BLaER1 (cell line): ENCODE measurements around the gene TENT5D.
"Not testable (repeated sequence)": the region's sequence is repeated elsewhere in the genome, so short reads cannot be mapped to it uniquely, and the experiment has no call there.

Source experiments
- H3K27ac ChIP-seq: shearing (Covaris generic); formaldehyde crosslinking; 2 replicates; pipeline ENCODE4 v1.8.1; 2022
- H3K27me3 ChIP-seq: shearing (Covaris generic); formaldehyde crosslinking; 2 replicates; pipeline ENCODE4 v1.8.1; 2022
- H3K36me3 ChIP-seq: shearing (Covaris generic); formaldehyde crosslinking; 2 replicates; pipeline ENCODE4 v1.8.1; 2022
- H3K4me1 ChIP-seq: shearing (Covaris generic); formaldehyde crosslinking; 2 replicates; pipeline ENCODE4 v1.8.1; 2022
- H3K4me2 ChIP-seq: shearing (Covaris generic); formaldehyde crosslinking; 2 replicates; pipeline ENCODE4 v1.8.1; 2022
- H3K4me3 ChIP-seq: shearing (Covaris generic); formaldehyde crosslinking; 2 replicates; pipeline ENCODE4 v1.8.1; 2022
- H3K9ac ChIP-seq: shearing (Covaris generic); formaldehyde crosslinking; 2 replicates; pipeline ENCODE4 v1.8.1; 2022
- H3K9me3 ChIP-seq: shearing (Covaris generic); formaldehyde crosslinking; 2 replicates; pipeline ENCODE4 v1.8.1; 2022
- H4K20me1 ChIP-seq: shearing (Covaris generic); formaldehyde crosslinking; 2 replicates; pipeline ENCODE4 v1.8.1; 2022
- Cebpa-rat ChIP-seq: shearing (Covaris generic); IDR thresholded peaks from 2 replicates; pipeline ENCODE4 v1.8.1; 2022

Gene TENT5D

GRCh38 chrX:80420147-80420546 lies at the start of gene TENT5D:
TSS of gene TENT5D (plus strand) at chrX:80420447. CDS start at chrX:80442540, 22,093 bp downstream.
- H3K4me3 ChIP-seq = no peak within 1 kb of the TSS
- no peak within 1 kb of the TSS for H3K4me2 ChIP-seq
- H3K27ac ChIP-seq = no peak within 1 kb of the TSS
- no peaks in the 10 kb centered on the region for H3K4me1 ChIP-seq
- H3K27me3 ChIP-seq = peaks cover 65% of the 10 kb centered on the region
- TF ChIP-seq Cebpa-rat = no peak
- H3K9ac ChIP-seq = no peak within 1 kb of the TSS
- peaks cover 5% of the 10 kb centered on the region; the same call in 1 of the 2 replicates for H3K9me3 ChIP-seq
- no peaks in the 10 kb centered on the region for H4K20me1 ChIP-seq
- no peaks in the 10 kb centered on the region for H3K36me3 ChIP-seq

- H3K36me3 ChIP-seq, H4K20me1 ChIP-seq, H3K4me2 ChIP-seq, H3K9me3 ChIP-seq, H3K4me1 ChIP-seq, H3K9ac ChIP-seq, H3K4me3 ChIP-seq, H3K27ac ChIP-seq: not testable (repeated sequence)
- H3K27me3 ChIP-seq = peaks cover 55% of the 10 kb centered on the region
Observed at GRCh38 chrX:80385651-80386050, 34.6 kb upstream of the TENT5D start.

GRCh38 chrX:80388206-80388605 lies 32.0 kb upstream of the TENT5D start:
- Histone ChIP-seq H3K9me3 (no peaks in the 10 kb centered on the region), H3K27ac (no peak overlapping the region), H4K20me1 (no peaks in the 10 kb centered on the region), H3K9ac (no peak overlapping the region), H3K4me1 (no peaks in the 10 kb centered on the region), H3K4me2 (no peak overlapping the region), H3K27me3 (peaks cover 39% of the 10 kb centered on the region), H3K4me3 (no peak overlapping the region), H3K36me3 (no peaks in the 10 kb centered on the region)
- TF ChIP-seq Cebpa-rat = no peak

DNA sequence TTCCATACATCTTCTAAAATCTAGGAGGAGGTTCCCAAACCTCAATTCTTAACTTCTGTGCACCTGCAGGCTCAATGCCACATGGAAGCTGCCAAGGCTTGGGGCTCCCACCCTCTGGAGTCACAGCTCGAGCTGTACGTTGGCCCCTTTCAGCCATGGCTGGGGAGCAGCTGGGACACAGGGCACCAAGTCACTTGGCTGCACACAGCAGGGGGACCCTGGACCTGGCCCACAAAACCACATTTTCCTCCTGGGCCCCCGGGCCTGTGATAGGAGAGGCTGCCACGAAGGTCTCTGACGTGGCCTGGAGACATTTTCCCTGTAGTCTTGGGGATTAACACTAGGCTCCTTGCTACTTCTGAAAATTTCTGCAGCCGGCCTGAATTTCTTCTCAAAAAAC lies 8.2 kb upstream of the TENT5D start:
- H3K27me3 ChIP-seq = peaks cover 43% of the 10 kb centered on the region
- peaks cover 9% of the 10 kb centered on the region for H3K9me3 ChIP-seq
- H3K36me3 ChIP-seq = no peaks in the 10 kb centered on the region
- no peak overlapping the region for H3K27ac ChIP-seq
- H4K20me1 ChIP-seq = no peaks in the 10 kb centered on the region
- H3K4me2 ChIP-seq = no peak overlapping the region
- no peak overlapping the region for H3K4me3 ChIP-seq
- no peak for TF ChIP-seq Cebpa-rat
- H3K9ac ChIP-seq = no peak overlapping the region
- no peaks in the 10 kb centered on the region for H3K4me1 ChIP-seq

DNA sequence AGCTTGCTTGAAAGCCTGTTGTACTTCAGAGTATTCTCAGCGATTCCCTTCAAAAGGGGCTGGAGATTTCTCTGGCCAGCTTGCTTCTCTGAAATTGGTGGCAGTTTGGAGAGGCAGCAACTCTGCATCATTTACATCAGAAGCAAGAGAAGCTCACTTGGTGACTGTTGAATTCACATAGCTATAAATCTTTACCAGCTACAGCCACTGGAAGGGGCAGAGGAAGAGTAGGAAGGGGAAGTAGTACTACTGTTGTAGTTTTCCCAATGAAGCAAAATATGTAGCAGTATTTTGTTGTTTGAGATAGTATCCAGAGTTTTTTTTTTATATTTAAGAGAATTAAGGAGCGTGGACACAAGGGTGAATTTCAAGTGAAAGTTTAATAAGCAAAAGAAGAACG lies 2.8 kb downstream of the TENT5D start:
- H3K4me1 ChIP-seq = no peaks in the 10 kb centered on the region
- TF ChIP-seq Cebpa-rat = no peak
- peaks cover 69% of the 10 kb centered on the region for H3K27me3 ChIP-seq
- no peak overlapping the region for H3K27ac ChIP-seq
- H3K9ac ChIP-seq = no peak overlapping the region
- no peaks in the 10 kb centered on the region for H3K36me3 ChIP-seq
- no peaks in the 10 kb centered on the region for H3K9me3 ChIP-seq
- H4K20me1 ChIP-seq = no peaks in the 10 kb centered on the region
- H3K4me3 ChIP-seq = no peak overlapping the region
- no peak overlapping the region for H3K4me2 ChIP-seq

GRCh38 chrX:80423744-80424143 lies 3.5 kb downstream of the TENT5D start:
- no peak for TF ChIP-seq Cebpa-rat
- H3K9ac ChIP-seq = no peak overlapping the region
- no peaks in the 10 kb centered on the region for H4K20me1 ChIP-seq
- no peak overlapping the region for H3K4me2 ChIP-seq
- peaks cover 73% of the 10 kb centered on the region for H3K27me3 ChIP-seq
- no peak overlapping the region for H3K4me3 ChIP-seq
- no peaks in the 10 kb centered on the region for H3K4me1 ChIP-seq
- no peaks in the 10 kb centered on the region for H3K9me3 ChIP-seq
- no peaks in the 10 kb centered on the region for H3K36me3 ChIP-seq
- H3K27ac ChIP-seq = no peak overlapping the region

DNA sequence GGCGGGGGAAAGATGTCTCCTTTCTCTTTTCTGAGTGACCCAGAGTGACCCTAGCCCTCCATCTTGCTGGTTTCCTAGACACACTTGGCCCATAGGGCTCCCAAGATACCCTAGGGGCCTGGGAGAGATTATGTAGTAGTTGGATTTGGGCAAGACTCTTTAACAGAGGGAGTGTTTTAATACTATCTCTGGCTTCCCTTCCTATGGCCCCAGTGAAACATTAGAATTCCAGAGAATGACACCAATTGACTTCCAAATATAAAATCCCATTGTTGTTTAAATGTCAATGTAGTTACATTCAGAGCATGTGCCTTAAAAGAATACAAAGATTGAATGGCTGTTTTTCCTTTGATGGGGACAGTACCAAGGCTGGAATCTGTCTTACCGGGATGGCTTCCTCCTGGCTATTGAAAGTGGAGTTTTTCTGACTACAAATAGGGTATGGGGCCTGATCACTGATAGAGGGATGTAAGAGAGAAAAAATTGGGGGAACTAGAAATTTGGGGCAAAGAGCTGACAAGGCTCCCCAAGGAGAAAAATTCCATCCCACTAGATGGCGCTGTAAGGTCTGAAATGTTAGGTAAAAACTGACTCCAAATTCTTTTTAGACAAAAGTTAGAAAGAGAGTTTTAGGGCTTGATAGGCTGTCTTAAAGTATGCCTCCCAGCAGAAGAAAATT lies 10.7 kb downstream of the TENT5D start:
- no peak overlapping the region for H3K4me2 ChIP-seq
- H3K4me3 ChIP-seq = no peak overlapping the region
- no peak for TF ChIP-seq Cebpa-rat
- H4K20me1 ChIP-seq = no peaks in the 10 kb centered on the region
- peaks cover 64% of the 10 kb centered on the region for H3K27me3 ChIP-seq
- no peaks in the 10 kb centered on the region for H3K36me3 ChIP-seq
- H3K27ac ChIP-seq = no peak overlapping the region
- H3K4me1 ChIP-seq = no peaks in the 10 kb centered on the region
- H3K9me3 ChIP-seq = peaks cover 23% of the 10 kb centered on the region
- no peak overlapping the region for H3K9ac ChIP-seq

GRCh38 chrX:80431505-80431832 lies 11.2 kb downstream of the TENT5D start:
- Histone ChIP-seq H3K4me3 (no peak overlapping the region), H3K9me3 (peaks cover 23% of the 10 kb centered on the region), H3K9ac (no peak overlapping the region), H3K36me3 (no peaks in the 10 kb centered on the region), H3K27me3 (peaks cover 65% of the 10 kb centered on the region), H4K20me1 (no peaks in the 10 kb centered on the region), H3K4me2 (no peak overlapping the region), H3K4me1 (no peaks in the 10 kb centered on the region), H3K27ac (no peak overlapping the region)
- no peak for TF ChIP-seq Cebpa-rat

DNA sequence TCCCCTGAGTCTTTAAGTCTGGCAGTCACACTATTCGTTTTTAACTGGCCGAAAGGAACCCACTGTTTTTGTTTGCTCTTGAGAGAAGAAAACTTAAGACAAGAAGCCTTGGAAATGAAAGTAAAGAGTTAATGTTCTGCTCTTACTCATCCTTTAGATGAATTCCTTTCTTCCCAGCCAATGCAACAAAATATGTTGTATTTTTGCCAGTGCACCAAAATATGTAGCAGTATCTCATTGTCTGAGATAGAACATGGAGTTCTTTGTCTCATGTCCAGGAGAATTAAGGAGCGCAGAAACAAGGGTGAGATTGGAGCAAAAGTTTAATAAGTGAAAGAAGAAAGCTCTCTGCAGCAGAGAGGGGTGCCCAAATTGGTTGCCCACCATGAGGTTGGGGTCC lies 12.2 kb downstream of the TENT5D start:
- H3K4me3 ChIP-seq = no peak overlapping the region
- no peak overlapping the region for H3K27ac ChIP-seq
- H3K9ac ChIP-seq = no peak overlapping the region
- no peaks in the 10 kb centered on the region for H3K4me1 ChIP-seq
- no peaks in the 10 kb centered on the region for H3K36me3 ChIP-seq
- peaks cover 60% of the 10 kb centered on the region for H3K27me3 ChIP-seq
- no peak for TF ChIP-seq Cebpa-rat
- H3K9me3 ChIP-seq = peaks cover 23% of the 10 kb centered on the region
- no peaks in the 10 kb centered on the region for H4K20me1 ChIP-seq
- H3K4me2 ChIP-seq = no peak overlapping the region

- TF ChIP-seq Cebpa-rat = no peak
- no peak overlapping the region for H3K4me3 ChIP-seq
- no peaks in the 10 kb centered on the region for H3K36me3 ChIP-seq
- H4K20me1 ChIP-seq = no peaks in the 10 kb centered on the region
- H3K9ac ChIP-seq = no peak overlapping the region
- H3K4me2 ChIP-seq = no peak overlapping the region
- H3K27me3 ChIP-seq = peaks cover 56% of the 10 kb centered on the region
- H3K4me1 ChIP-seq = no peaks in the 10 kb centered on the region
- peaks cover 23% of the 10 kb centered on the region for H3K9me3 ChIP-seq
- no peak overlapping the region for H3K27ac ChIP-seq
Observed at GRCh38 chrX:80432863-80433262, 12.6 kb downstream of the TENT5D start.

DNA sequence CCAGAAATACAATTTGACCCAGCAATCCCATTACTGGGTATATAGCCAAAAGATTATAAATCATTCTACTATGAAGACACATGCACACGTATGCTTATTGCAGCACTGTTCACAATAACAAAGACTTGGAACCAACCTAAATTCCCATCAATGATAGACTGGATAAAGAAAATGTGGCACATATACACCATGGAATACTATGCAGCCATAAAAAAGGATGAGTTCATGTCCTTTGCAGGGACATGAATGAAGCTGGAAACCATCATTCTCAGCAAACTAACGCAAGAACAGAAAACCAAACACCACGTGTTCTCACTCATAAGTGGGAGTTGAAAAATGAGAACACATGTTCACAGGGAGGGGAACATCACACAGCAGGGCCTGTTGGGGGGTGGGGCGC lies 47.9 kb downstream of the TENT5D start:
- not testable (repeated sequence) for H3K9ac ChIP-seq, H3K36me3 ChIP-seq, H3K4me3 ChIP-seq, H3K27me3 ChIP-seq, H4K20me1 ChIP-seq, H3K4me1 ChIP-seq, H3K27ac ChIP-seq, H3K4me2 ChIP-seq
- peaks cover 12% of the 10 kb centered on the region; the same call in 1 of the 2 replicates for H3K9me3 ChIP-seq
